ENCODE measurements around the gene PPT2.

DNA sequence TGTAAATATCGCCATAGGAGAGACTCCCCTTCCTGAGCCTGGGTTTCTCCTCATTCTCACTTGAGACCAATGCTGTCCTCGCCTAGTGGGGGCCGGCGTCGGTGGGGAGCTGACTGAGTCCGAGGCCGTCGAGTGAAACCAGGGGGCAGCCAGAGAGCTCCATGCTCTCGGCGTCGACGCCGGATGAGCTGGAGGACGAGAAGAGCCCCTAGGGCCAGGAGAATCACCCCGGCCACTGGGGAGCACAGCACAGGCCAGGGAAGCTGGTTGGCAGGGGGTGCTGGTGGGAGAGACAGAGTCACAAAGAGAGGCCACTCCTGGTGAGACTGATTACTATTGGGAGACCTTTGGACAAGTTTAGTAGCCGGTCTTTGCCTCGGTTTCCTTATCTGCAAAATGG, 44.9 kb downstream of the PPT2 start:
- TF ChIP-seq EZH2 (IDR thresholded peaks at IDR 0.05; ENCODE audit: borderline replicate concordance), result no peak
- TF ChIP-seq CTCF (IDR thresholded peaks at IDR 0.05; ENCODE audit: poor library complexity), result no peak
- no peak for TF ChIP-seq EZH2phosphoT487 (IDR thresholded peaks at IDR 0.05; ENCODE audit: low read depth, severe bottlenecking, unreplicated experiment)
